ENCODE data around the gene DNAJB14.

GRCh38 chr4:99965173-99965572, 18.8 kb upstream of the DNAJB14 start:
- TF ChIP-seq EZH2 (IDR thresholded peaks at IDR 0.05; ENCODE audit: insufficient read depth, poor library complexity, severe bottlenecking) (no peak), EZH2phosphoT487 (IDR thresholded peaks at IDR 0.05; ENCODE audit: insufficient read depth, low read depth) (no peak)

All from GM23248 (cell line).